MCF 10A (cell line): ENCODE measurements around the gene ZNF208. TPM values are rescaled to one million over a fixed set of nuclear protein-coding genes. Genes with fewer than 3 reads are reported as not detected.

Source experiments
- BruUV-seq: library from RNA; stranded (reverse); fragments of 400-500 nt; replicated peaks from 2 replicates; lab custom pipeline; 2021; lab: Mats Ljungman, UMichigan
- CTCF ChIA-PET: fragments of 300-600 bp; sonication (Branson Sonifier 250); formaldehyde crosslinking; extraction: SDS; loops from one replicate; lab custom pipeline; 2021; ENCODE audit warnings: antibody characterized with exemption, inconsistent platforms; lab: Yijun Ruan, JAX
- POLR2A ChIA-PET: fragments of 300-600, 350-650 bp; sonication (Branson Sonifier 250); formaldehyde crosslinking; extraction: SDS; loops from one replicate; lab custom pipeline; 2020; ENCODE audit warnings: antibody characterized with exemption, inconsistent platforms; lab: Yijun Ruan, JAX
- DNase-seq: peaks from one replicate; pipeline ENCODE4 v3.0.0-alpha.2; 2018; ENCODE audit not compliant: unreplicated experiment
- H3K27ac Mint-ChIP-seq: one replicate; pipeline ENCODE4 v1.8.0; 2022; ENCODE audit warnings: mild to moderate bottlenecking, low read depth, mixed read lengths; ENCODE audit not compliant: unreplicated experiment
- H3K27me3 Mint-ChIP-seq: one replicate; pipeline ENCODE4 v1.8.0; 2022; ENCODE audit warnings: mixed read lengths; ENCODE audit not compliant: insufficient read depth, unreplicated experiment
- H3K36me3 Mint-ChIP-seq: one replicate; pipeline ENCODE4 v1.8.0; 2022; ENCODE audit warnings: mild to moderate bottlenecking, moderate library complexity, mixed read lengths; ENCODE audit not compliant: insufficient read depth, unreplicated experiment
- H3K4me1 Mint-ChIP-seq: one replicate; pipeline ENCODE4 v1.8.0; 2022; ENCODE audit warnings: mixed read lengths; ENCODE audit not compliant: insufficient read depth, unreplicated experiment
- H3K4me3 Mint-ChIP-seq: one replicate; pipeline ENCODE4 v1.8.0; 2022; ENCODE audit warnings: mild to moderate bottlenecking, moderate library complexity, mixed read lengths; ENCODE audit not compliant: unreplicated experiment
- H3K9me3 Mint-ChIP-seq: one replicate; pipeline ENCODE4 v1.8.0; 2022; ENCODE audit warnings: mixed read lengths; ENCODE audit not compliant: unreplicated experiment
- CTCF ChIP-seq: fragments of 200-600 bp; IDR thresholded peaks from one replicate; pipeline ENCODE4 v1.8.0; 2022; ENCODE audit warnings: antibody characterized with exemption, mild to moderate bottlenecking; ENCODE audit not compliant: unreplicated experiment
- intact Hi-C: fragments of 100-400 bp; cut with micrococcal nuclease; formaldehyde crosslinking; loops from 2 replicates; pipeline ENCODE4 v1.14.1; 2022
- total RNA-seq: library from RNA; stranded (reverse); gene quantifications from 2 replicates; pipeline ENCODE4 v1.2.3, GENCODE V29; 2022

Gene ZNF208
- total RNA-seq, 1 experiment from 2014 or later, result not detected

GRCh38 chr19:21934131-21934530 is 76.6 kb downstream of the ZNF208 start:
- POLR2A ChIA-PET, result no interaction called here
- no peaks in the 10 kb centered on the region for H3K9me3 Mint-ChIP-seq
- CTCF ChIA-PET, result interaction anchor here (0.5 kb wide), 1 partner anchor 608 kb away, joined by 6 read pairs; no protein-coding TSS in a partner anchor
- H3K36me3 Mint-ChIP-seq, result no peaks in the 10 kb centered on the region
- no peak overlapping the region for H3K4me3 Mint-ChIP-seq
- no TSS peak for BruUV-seq
- intact Hi-C loops, result no loop called here
- DNase-seq, result no peak
- TF ChIP-seq CTCF, result no peak
- no peaks in the 10 kb centered on the region for H3K27me3 Mint-ChIP-seq
- no peaks in the 10 kb centered on the region for H3K4me1 Mint-ChIP-seq
- no peak overlapping the region for H3K27ac Mint-ChIP-seq

GRCh38 chr19:21922276-21922675 is 88.5 kb downstream of the ZNF208 start:
- CTCF ChIA-PET, result interaction anchor here (0.6 kb wide), 1 partner anchor 78 kb away, joined by 3 read pairs; no protein-coding TSS in a partner anchor
- Mint-ChIP-seq H3K9me3 (peaks cover 32% of the 10 kb centered on the region), H3K27ac (no peak overlapping the region), H3K4me1 (no peaks in the 10 kb centered on the region), H3K36me3 (no peaks in the 10 kb centered on the region), H3K27me3 (no peaks in the 10 kb centered on the region), H3K4me3 (no peak overlapping the region)
- no peak for TF ChIP-seq CTCF
- POLR2A ChIA-PET, result no interaction called here
- DNase-seq, result no peak
- no TSS peak for BruUV-seq
- intact Hi-C loops, result no loop called here

GRCh38 chr19:21921691-21922180 is 89.0 kb downstream of the ZNF208 start:
- TF ChIP-seq CTCF, result no peak
- H3K4me3 Mint-ChIP-seq, result no peak overlapping the region
- POLR2A ChIA-PET, result no interaction called here
- intact Hi-C loops, result no loop called here
- no peaks in the 10 kb centered on the region for H3K4me1 Mint-ChIP-seq
- H3K9me3 Mint-ChIP-seq, result peaks cover 37% of the 10 kb centered on the region
- H3K36me3 Mint-ChIP-seq, result no peaks in the 10 kb centered on the region
- no peak for DNase-seq
- CTCF ChIA-PET, result no interaction called here
- BruUV-seq, result no TSS peak
- no peak overlapping the region for H3K27ac Mint-ChIP-seq
- H3K27me3 Mint-ChIP-seq, result no peaks in the 10 kb centered on the region

GRCh38 chr19:21915411-21915810 is 95.3 kb downstream of the ZNF208 start:
- CTCF ChIA-PET, result no interaction called here
- POLR2A ChIA-PET, result no interaction called here
- no TSS peak for BruUV-seq
- no peak for DNase-seq
- intact Hi-C loops, result no loop called here
- Mint-ChIP-seq H3K36me3 (no peaks in the 10 kb centered on the region), H3K9me3 (peaks cover 61% of the 10 kb centered on the region), H3K4me1 (no peaks in the 10 kb centered on the region), H3K27ac (no peak overlapping the region), H3K4me3 (no peak overlapping the region), H3K27me3 (no peaks in the 10 kb centered on the region)
- no peak for TF ChIP-seq CTCF
